ENCODE data around the gene TMEM18.

GRCh38 chr2:650343-651310 lies 26.6 kb downstream of the TMEM18 start:
- TF ChIP-seq CTCF (tag by site-specific recombination; IDR thresholded peaks at IDR 0.05) (no peak), ZNF169 (tag by site-specific recombination; IDR thresholded peaks at IDR 0.05) (no peak), YY1 (tag by site-specific recombination; IDR thresholded peaks at IDR 0.05) (no peak), ZNF292 (tag by site-specific recombination; IDR thresholded peaks at IDR 0.05; ENCODE audit: borderline replicate concordance, low read depth) (no peak), ZNF184 (tag by site-specific recombination; IDR thresholded peaks at IDR 0.05) (no peak), REST (tag by site-specific recombination; IDR thresholded peaks at IDR 0.05) (no peak), ZNF707 (tag by site-specific recombination; IDR thresholded peaks at IDR 0.05) (no peak), ZNF548 (tag by site-specific recombination; IDR thresholded peaks at IDR 0.05) (no peak)

Data from HEK293 (cell line).